Testis (tissue), 2 donors: Measurements from ENCODE around the gene POLR3H.

Experiments used
- CTCF ChIP-seq, 3 experiments: fragments of 450-650 bp in 2 of 3; fragments of 200-600 bp in 1 of 3; sonication (generic) in 1 of 3; IDR thresholded peaks; one replicate each; pipeline ENCODE4 v1.5.1; 2016 to 2019; ENCODE audit warnings: antibody characterized with exemption in 3 of 3, mild to moderate bottlenecking in 2 of 3, moderate library complexity in 1 of 3
- POLR2A ChIP-seq: fragments of 450-650 bp; IDR thresholded peaks from one replicate; pipeline ENCODE4 v1.6.1; 2017; ENCODE audit warnings: antibody characterized with exemption, mild to moderate bottlenecking, moderate library complexity

- no peak for TF ChIP-seq CTCF (IDR thresholded peaks at IDR 0.05)
- TF ChIP-seq POLR2A = no peak
Observed at GRCh38 chr22:41513391-41513790, 30.9 kb downstream of the POLR3H start.
